ENCODE results near the gene SESN1. TPM values are rescaled to one million over a fixed set of nuclear protein-coding genes. Genes with fewer than 3 reads are reported as not detected.
"Not testable (repeated sequence)": the region's sequence is repeated elsewhere in the genome, so short reads cannot be mapped to it uniquely, and the experiment has no call there.

Gene SESN1
- polyA plus RNA-seq (ENCODE audit: low read depth in 6 of 6) = 100 to 1,000 TPM in 2 of 6 donors, 10 to 100 TPM in 4; 28.4 to 148 (median 55.7) TPM

DNA sequence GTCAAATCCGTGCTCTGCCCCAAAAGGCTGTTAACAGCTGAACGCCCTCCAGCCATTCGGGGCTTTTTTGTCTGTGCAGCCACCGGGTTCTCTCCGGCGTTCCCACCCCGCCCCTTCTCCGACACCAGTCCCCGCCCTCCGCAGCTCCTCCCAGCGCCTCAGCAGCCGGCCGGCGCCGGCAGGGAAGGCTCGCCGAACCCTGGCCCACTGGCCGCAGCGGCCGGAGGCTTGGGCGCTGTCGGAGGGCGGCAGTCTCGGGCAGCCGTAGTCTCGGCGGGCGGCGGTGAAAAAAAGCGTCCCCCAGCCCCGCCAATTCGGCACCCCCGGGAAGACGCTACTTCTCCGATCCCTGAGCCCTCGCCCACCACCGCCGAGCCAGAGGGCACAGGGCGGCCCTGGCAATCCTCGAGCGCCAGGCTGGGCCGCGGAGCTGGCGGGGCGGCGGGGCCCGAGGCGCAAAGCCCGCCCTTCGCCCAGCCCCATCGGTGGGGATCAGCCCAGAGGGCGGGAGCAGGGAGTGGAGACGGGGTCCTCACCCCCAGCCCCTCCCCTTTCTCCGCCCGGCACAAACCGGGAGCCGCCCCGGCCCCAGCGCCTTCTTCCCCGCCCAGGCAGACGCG lies at the start of gene SESN1:
TSS of gene SESN1 (minus strand) at position 431 of the 620 bp plus-strand sequence. CDS start 773 bp downstream, outside the sequence.
- peaks cover 30 to 52% (median 43%) of the 10 kb centered on the region in 3 donors for H3K4me1 Mint-ChIP-seq
- peak within 1 kb of the TSS; percentile 98 to 100 (median 99) for H3K27ac Mint-ChIP-seq
- H3K36me3 Mint-ChIP-seq = peaks cover 0 to 6% of the 10 kb centered on the region in 2 donors
- no peaks in the 10 kb centered on the region for H3K9me3 Mint-ChIP-seq
- DNase-seq (peak; percentile 82), ATAC-seq (ENCODE audit: low read depth in 2 of 2) (peak; percentile 63 to 66)
- peak within 1 kb of the TSS; percentile 92 to 99 (median 96) for H3K4me3 Mint-ChIP-seq
- H3K27me3 Mint-ChIP-seq = no peaks in the 10 kb centered on the region

- ATAC-seq (ENCODE audit: low read depth in 2 of 2) (no peak), DNase-seq (no peak)
- Mint-ChIP-seq H3K4me1 (no peaks in the 10 kb centered on the region), H3K36me3 (peaks cover 0 to 8% of the 10 kb centered on the region in 2 donors), H3K4me3 (no peak overlapping the region), H3K27me3 (no peaks in the 10 kb centered on the region), H3K9me3 (peaks cover 0 to 7% (median 0%) of the 10 kb centered on the region in 7 donors), H3K27ac (peak overlapping the region in 1 of 6 donors; percentile 17)
Measured at GRCh38 chr6:109143191-109143590, 48.5 kb upstream of the SESN1 start.

DNA sequence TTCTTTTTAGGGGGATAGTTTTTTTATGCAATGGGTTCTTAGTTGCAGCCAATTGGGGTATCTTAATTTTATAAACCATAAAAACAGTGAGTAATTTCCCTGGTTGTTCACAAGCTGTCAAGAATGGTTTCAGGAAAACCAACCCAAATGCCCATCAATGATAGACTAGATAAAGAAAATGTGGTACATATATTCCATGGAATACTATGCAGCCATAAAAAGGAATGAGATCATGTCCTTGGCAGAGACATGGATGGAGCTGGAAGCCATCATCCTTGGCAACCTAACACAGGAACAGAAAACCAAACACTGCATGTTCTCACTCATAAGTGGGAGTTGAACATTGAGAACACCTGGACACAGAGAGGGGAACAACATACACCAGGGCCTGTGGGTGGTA lies 47.4 kb upstream of the SESN1 start:
- H3K9me3 Mint-ChIP-seq; ATAC-seq (ENCODE audit: low read depth in 2 of 2); H3K4me1 Mint-ChIP-seq; H3K27me3 Mint-ChIP-seq; H3K27ac Mint-ChIP-seq; DNase-seq; H3K36me3 Mint-ChIP-seq: not testable (repeated sequence)
- peak overlapping the region in 1 of 8 donors; percentile 64 for H3K4me3 Mint-ChIP-seq

- Mint-ChIP-seq H3K4me1 (no peaks in the 10 kb centered on the region), H3K9me3 (peaks cover 0 to 5% (median 2%) of the 10 kb centered on the region in 7 donors), H3K4me3 (no peak overlapping the region), H3K27ac (no peak overlapping the region), H3K36me3 (peaks cover 0 to 8% of the 10 kb centered on the region in 2 donors), H3K27me3 (no peaks in the 10 kb centered on the region)
- DNase-seq (no peak), ATAC-seq (ENCODE audit: low read depth in 2 of 2) (no peak)
Measured at GRCh38 chr6:109139109-109139508, 44.5 kb upstream of the SESN1 start.

- not testable (repeated sequence) for H3K27ac Mint-ChIP-seq; H3K4me1 Mint-ChIP-seq; H3K9me3 Mint-ChIP-seq; ATAC-seq (ENCODE audit: low read depth in 2 of 2); DNase-seq; H3K4me3 Mint-ChIP-seq; H3K36me3 Mint-ChIP-seq; H3K27me3 Mint-ChIP-seq
Measured at GRCh38 chr6:109136530-109136929, 41.9 kb upstream of the SESN1 start.

DNA sequence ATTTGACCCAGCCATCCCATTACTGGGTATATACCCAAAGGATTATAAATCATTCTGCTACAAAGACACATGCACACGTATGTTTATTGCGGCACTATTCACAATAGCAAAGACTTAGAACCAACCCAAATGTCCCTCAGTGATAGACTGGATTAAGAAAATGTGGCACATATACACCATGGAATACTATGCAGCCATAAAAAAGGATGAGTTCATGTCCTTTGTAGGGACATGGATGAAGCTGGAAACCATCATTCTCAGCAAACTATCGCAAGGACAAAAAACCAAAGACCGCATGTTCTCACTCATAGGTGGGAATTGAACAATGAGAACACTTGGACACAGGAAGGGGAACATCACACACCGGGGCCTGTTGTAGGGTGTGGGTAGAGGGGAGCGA lies 41.4 kb upstream of the SESN1 start:
- not testable (repeated sequence) for H3K36me3 Mint-ChIP-seq; DNase-seq; H3K4me3 Mint-ChIP-seq; H3K27ac Mint-ChIP-seq; H3K4me1 Mint-ChIP-seq; H3K27me3 Mint-ChIP-seq; H3K9me3 Mint-ChIP-seq; ATAC-seq (ENCODE audit: low read depth in 2 of 2)

DNA sequence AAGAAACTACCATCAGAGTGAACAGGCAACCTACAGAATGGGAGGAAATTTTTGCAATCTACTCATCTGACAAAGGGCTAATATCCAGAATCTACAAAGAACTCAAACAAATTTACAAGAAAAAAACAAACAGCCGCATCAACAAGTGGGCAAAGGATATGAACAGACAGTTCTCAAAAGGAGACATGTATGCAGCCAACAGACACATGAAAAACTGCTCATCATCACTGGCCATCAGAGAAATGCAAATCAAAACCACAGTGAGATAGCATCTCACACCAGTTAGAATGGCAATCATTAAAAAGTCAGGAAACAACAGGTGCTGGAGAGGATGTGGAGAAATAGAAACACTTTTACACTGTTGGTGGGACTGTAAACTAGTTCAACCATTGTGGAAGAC lies 41.0 kb upstream of the SESN1 start:
- H3K9me3 Mint-ChIP-seq; H3K27me3 Mint-ChIP-seq; H3K27ac Mint-ChIP-seq; H3K36me3 Mint-ChIP-seq; ATAC-seq (ENCODE audit: low read depth in 2 of 2); H3K4me3 Mint-ChIP-seq; DNase-seq; H3K4me1 Mint-ChIP-seq: not testable (repeated sequence)

GRCh38 chr6:109130065-109130464 lies 35.4 kb upstream of the SESN1 start:
- no peaks in the 10 kb centered on the region for H3K4me1 Mint-ChIP-seq
- DNase-seq (no peak), ATAC-seq (ENCODE audit: low read depth in 2 of 2) (no peak)
- H3K9me3 Mint-ChIP-seq = no peaks in the 10 kb centered on the region
- H3K4me3 Mint-ChIP-seq = no peak overlapping the region
- no peaks in the 10 kb centered on the region for H3K27me3 Mint-ChIP-seq
- no peak overlapping the region for H3K27ac Mint-ChIP-seq
- H3K36me3 Mint-ChIP-seq = peaks cover 0 to 15% of the 10 kb centered on the region in 2 donors

DNA sequence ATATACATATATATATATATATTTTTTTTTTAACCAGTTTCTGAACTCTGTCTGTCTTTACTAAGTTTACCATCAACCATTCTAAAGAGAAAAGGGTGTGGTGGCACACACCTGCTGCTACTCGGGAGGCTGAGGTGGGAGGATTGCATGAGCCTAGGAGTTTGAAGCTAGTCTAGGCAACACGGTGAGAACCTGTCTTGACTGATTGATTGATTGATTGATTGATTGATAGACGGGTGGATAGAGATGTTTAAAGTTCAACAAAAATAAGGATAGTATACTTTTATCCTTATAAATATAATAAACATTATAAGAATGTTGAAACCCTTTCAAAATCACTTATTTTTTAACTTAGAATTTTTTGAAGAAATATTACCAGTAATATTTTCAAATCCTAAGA lies 30.9 kb upstream of the SESN1 start:
- DNase-seq (no peak), ATAC-seq (ENCODE audit: low read depth in 2 of 2) (no peak)
- H3K27me3 Mint-ChIP-seq = no peaks in the 10 kb centered on the region
- peaks cover 0 to 7% of the 10 kb centered on the region in 2 donors for H3K36me3 Mint-ChIP-seq
- H3K4me3 Mint-ChIP-seq = no peak overlapping the region
- peak overlapping the region in 1 of 6 donors; percentile 72 for H3K27ac Mint-ChIP-seq
- H3K9me3 Mint-ChIP-seq = no peaks in the 10 kb centered on the region
- peaks cover 5 to 16% (median 14%) of the 10 kb centered on the region in 3 donors for H3K4me1 Mint-ChIP-seq

DNA sequence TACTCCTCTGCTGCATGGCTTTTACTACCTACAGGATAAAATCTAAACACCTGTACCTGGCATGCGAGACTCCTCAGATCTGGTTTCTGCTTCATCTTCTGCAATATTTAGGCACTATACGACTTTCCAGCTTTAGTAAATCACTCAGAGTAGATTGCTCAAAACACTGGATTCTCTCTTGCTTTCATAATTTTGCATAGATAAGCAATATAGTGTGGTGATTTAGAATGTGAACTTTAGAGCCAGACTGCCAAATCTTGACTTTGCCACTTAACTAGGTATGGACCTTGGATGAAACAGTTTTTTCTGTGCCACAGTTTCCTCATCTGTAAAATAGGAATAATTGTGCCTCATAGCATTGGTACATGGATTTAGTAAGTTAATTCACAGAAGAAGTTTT lies 29.6 kb upstream of the SESN1 start:
- H3K36me3 Mint-ChIP-seq = no peaks in the 10 kb centered on the region
- no peaks in the 10 kb centered on the region for H3K27me3 Mint-ChIP-seq
- peaks cover 12 to 29% (median 23%) of the 10 kb centered on the region in 3 donors for H3K4me1 Mint-ChIP-seq
- no peak overlapping the region for H3K27ac Mint-ChIP-seq
- DNase-seq (no peak), ATAC-seq (ENCODE audit: low read depth in 2 of 2) (no peak)
- H3K9me3 Mint-ChIP-seq = no peaks in the 10 kb centered on the region
- H3K4me3 Mint-ChIP-seq = no peak overlapping the region

DNA sequence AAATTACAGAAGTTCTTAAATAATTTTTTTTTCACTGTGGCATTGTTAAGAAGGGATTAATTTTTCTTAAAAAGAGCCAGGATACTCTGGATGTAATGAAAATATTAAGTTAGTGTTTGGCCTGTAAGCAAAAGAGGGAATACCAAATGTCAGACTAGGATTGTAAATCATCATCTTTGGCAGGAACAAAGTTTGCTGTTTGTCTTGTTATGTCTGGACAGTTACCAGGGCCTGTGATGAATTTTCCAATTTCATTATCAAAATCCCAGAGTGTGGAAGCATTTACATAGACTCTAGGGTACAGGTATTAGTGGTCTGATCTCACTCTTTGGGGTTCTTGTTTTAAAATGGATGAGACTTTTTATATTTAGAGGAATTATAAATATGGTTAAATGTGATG lies 26.8 kb upstream of the SESN1 start:
- Mint-ChIP-seq H3K4me1 (peaks cover 31 to 49% (median 43%) of the 10 kb centered on the region in 3 donors), H3K27me3 (no peaks in the 10 kb centered on the region), H3K36me3 (no peaks in the 10 kb centered on the region), H3K4me3 (peak overlapping the region in 2 of 8 donors; percentile 17 to 78), H3K9me3 (no peaks in the 10 kb centered on the region), H3K27ac (peak overlapping the region in 1 of 6 donors; percentile 56)
- DNase-seq (no peak), ATAC-seq (ENCODE audit: low read depth in 2 of 2) (no peak)

DNA sequence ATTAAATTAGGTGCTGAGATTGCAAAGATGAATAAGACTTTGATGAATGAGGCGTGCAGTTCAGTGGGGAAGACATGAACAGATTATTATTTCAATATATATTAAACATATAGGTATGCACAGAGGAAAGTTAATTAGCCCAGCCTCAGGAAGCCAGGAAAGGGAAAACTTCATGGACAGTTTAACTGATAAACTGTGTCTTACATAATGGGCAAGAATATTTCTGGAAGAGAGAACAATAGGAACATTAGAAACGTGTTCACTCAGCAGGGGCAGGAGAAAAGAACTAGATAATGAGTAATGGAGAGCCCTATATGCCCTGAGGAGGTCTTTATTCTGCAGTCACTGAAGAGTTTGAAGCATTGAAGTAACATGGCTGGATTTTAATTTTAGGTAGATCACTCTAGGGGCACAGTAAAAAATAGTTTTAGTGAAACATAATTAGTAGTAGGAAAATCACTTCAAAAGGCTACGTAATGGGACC lies 24.3 kb upstream of the SESN1 start:
- no peaks in the 10 kb centered on the region for H3K36me3 Mint-ChIP-seq

GRCh38 chr6:109118337-109118736 lies 23.7 kb upstream of the SESN1 start:
- no peaks in the 10 kb centered on the region for H3K36me3 Mint-ChIP-seq
- no peaks in the 10 kb centered on the region for H3K9me3 Mint-ChIP-seq
- H3K27ac Mint-ChIP-seq = peak overlapping the region in 4 of 6 donors; percentile 12 to 95 (median 34)
- ATAC-seq (ENCODE audit: low read depth in 2 of 2) (no peak), DNase-seq (no peak)
- no peaks in the 10 kb centered on the region for H3K27me3 Mint-ChIP-seq
- peak overlapping the region in 2 of 8 donors; percentile 12 to 13 for H3K4me3 Mint-ChIP-seq
- H3K4me1 Mint-ChIP-seq = peaks cover 31 to 49% (median 43%) of the 10 kb centered on the region in 3 donors

More for the DNA sequence above, 24.3 kb upstream of the SESN1 start:
- DNase-seq = no peak
- H3K4me3 Mint-ChIP-seq = peak overlapping the region in 1 of 8 donors; percentile 29
- H3K9me3 Mint-ChIP-seq = no peaks in the 10 kb centered on the region
- ATAC-seq (ENCODE audit: low read depth in 2 of 2) = no peak
- peak overlapping the region in 3 of 6 donors; percentile 27 to 85 (median 44) for H3K27ac Mint-ChIP-seq
- no peaks in the 10 kb centered on the region for H3K27me3 Mint-ChIP-seq
- peaks cover 31 to 49% (median 43%) of the 10 kb centered on the region in 3 donors for H3K4me1 Mint-ChIP-seq

DNA sequence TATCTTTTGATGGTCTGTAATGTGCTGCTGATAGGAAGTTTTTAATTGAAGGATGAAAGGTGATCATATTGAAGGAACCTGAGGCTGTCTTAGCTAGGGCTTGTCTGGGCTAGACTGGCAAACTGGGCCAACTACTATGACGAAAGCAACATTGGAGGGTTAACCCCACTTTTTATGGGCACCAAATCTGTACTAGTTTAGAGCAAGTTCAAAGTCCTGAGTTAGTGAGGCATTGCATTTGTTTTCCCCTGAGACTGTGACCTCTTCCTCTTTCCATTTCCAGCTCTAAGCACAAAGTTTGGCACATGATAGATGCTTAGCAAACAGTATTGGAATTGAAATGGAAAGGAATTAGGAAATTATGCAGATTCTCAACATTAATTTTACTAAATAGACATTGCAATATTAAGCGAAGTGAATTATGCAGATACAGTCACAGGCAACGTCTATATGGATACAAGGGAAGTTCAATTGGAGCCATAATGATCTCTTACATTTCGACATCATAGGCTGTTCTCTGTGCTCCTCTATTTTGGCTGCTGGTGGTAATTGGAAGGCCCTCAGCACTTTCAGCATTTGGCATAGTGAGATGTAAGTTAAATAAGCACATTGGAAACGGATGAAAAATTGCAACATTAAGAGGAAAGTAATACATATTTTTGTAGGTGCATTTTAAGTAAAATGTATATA lies 22.8 kb upstream of the SESN1 start:
- Mint-ChIP-seq H3K4me1 (peaks cover 32 to 54% (median 43%) of the 10 kb centered on the region in 3 donors), H3K36me3 (no peaks in the 10 kb centered on the region), H3K27ac (peak overlapping the region; percentile 32 to 95 (median 88)), H3K9me3 (no peaks in the 10 kb centered on the region), H3K27me3 (no peaks in the 10 kb centered on the region), H3K4me3 (peak overlapping the region in 6 of 8 donors; percentile 18 to 73 (median 47))
- peak; percentile 98 for ATAC-seq (ENCODE audit: low read depth in 2 of 2)
- DNase-seq = peak; percentile 85
